Astrocyte of the spinal cord (primary cell): ENCODE data around the gene FBH1.

Source experiments
- DNase-seq: peaks from one replicate; pipeline ENCODE4 v3.0.0; 2011; ENCODE audit warnings: low read depth, low spot score
- H3K4me3 ChIP-seq: 2 replicates; pipeline ENCODE4 v1.5.1; 2011; ENCODE audit warnings: low read depth, mild to moderate bottlenecking, low read length, moderate library complexity
- in situ Hi-C: cut with HindIII; loops from 2 replicates; pipeline ENCODE4 v1.10.0; 2017; ENCODE audit warnings: low sequenced_read_pairs
- TF ChIP-seq, protein P1 (sequence below): IDR thresholded peaks from 2 replicates; pipeline ENCODE4 v1.5.1; 2012; ENCODE audit warnings: low read depth, mild to moderate bottlenecking, low read length, inconsistent platforms

FBH1 gene

DNA sequence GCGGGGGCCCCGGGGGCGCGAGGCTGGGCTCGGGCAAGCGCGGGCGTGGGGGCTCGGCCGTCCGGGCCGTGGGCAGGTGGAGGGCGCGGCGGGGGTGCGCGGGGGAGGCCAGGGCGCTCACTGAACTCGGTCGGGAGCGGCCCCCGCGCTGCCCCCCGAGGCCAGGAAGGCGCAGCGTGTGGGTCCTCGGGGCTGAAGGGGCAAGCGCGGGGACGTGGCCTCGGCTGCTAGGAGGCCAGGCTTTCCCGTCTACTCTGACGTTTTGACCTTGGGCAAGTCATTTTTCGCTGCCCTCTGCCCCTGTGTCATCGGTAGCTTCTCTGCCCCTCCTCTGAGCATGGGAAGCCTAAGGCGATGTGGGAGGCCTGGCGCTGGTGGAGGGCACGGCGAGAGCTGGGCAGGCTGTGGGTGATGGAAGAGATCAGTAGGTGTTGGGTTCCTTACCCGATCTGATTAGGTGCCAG lies 441 bp downstream of the FBH1 start:
- TF ChIP-seq, protein P1, sequence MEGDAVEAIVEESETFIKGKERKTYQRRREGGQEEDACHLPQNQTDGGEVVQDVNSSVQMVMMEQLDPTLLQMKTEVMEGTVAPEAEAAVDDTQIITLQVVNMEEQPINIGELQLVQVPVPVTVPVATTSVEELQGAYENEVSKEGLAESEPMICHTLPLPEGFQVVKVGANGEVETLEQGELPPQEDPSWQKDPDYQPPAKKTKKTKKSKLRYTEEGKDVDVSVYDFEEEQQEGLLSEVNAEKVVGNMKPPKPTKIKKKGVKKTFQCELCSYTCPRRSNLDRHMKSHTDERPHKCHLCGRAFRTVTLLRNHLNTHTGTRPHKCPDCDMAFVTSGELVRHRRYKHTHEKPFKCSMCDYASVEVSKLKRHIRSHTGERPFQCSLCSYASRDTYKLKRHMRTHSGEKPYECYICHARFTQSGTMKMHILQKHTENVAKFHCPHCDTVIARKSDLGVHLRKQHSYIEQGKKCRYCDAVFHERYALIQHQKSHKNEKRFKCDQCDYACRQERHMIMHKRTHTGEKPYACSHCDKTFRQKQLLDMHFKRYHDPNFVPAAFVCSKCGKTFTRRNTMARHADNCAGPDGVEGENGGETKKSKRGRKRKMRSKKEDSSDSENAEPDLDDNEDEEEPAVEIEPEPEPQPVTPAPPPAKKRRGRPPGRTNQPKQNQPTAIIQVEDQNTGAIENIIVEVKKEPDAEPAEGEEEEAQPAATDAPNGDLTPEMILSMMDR = no peak
- in situ Hi-C loops = no loop called here
- peak overlapping the region; percentile 87 for H3K4me3 ChIP-seq
- DNase-seq = peak; percentile 5

DNA sequence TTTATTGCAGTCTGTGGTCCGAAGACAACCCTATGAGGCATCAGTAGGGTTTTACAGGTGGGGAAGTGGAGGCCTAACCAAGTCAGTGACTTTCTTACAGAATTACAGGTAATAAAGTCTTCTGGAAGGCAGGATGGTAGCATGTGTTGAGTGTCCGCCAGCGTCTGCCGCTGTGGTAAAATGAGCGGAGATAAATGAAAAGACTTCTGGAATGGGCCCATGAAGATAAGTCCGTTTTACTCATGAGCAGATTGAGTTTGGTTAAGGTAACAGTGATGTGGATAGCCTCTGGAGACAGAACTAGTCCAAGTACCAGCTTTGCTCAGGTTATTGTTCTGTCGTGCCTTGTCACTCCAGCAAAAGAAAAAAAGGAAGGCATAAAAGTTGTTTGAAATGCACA lies 966 bp downstream of the FBH1 start:
- H3K4me3 ChIP-seq = peak overlapping the region; percentile 87
- in situ Hi-C loops = no loop called here
- TF ChIP-seq, protein P1 = no peak
- no peak for DNase-seq

DNA sequence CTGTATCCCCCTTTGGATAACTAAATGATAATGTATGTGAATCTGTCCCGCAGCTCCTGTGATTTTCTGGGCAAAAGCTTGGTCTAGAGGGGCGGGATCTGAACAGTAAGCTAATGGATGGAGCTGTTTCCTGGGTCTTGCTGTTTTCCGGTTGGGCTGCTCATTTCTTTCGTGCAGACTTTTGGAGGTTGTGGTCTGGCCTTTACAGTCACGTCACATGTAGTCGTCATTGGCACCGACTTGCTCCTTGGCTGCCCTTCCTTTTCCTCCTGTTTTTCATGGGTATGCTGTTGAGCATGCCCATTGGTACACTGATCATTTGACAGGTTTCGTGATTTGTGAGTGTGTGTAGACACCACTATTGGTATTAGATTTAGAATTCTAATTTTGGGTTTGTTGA lies 2.0 kb downstream of the FBH1 start:
- in situ Hi-C loops = no loop called here
- TF ChIP-seq, protein P1 = no peak
- H3K4me3 ChIP-seq = no peak overlapping the region
- peak; percentile 6 for DNase-seq

DNA sequence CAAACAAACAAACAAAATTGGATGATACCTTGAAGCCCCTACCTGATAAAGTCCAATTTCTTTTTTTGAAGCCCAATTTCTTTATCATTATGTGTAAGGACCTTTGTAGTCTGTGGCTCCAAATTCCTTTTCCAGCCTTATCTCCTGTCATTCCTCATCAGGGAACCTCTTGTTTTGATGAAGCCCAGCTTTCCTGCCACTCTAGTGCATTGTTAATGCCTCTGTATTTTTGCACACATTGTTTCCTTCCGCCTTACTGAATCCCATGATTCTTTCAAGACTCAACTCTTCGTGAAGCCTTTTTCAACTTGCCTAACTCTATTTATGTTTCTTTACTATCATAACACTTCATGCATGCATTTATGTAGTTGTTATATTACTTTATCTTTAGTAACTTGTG lies 3.3 kb downstream of the FBH1 start:
- in situ Hi-C loops = no loop called here
- TF ChIP-seq, protein P1 = no peak
- DNase-seq = no peak
- H3K4me3 ChIP-seq = no peak overlapping the region

DNA sequence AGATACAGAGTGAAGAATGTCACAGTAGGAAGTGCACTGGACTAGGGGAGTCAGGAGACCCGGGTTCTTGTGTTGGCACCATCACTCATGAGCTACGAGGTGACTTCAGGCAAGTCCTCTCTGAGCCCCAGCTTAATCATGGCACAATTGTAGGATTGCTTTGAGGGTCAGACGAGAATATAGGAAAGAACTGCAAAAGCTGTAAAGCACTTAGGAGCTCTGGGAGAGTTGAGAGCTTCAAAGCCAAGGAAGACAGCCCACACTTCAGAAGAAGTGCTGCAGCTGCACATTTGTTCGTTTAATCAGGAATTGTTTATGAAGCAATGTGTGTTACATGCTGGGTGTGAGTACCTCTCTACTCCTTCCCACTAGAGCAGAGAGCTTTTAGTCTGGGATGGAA lies 4.4 kb downstream of the FBH1 start:
- TF ChIP-seq, protein P1 = no peak
- in situ Hi-C loops = no loop called here

DNA sequence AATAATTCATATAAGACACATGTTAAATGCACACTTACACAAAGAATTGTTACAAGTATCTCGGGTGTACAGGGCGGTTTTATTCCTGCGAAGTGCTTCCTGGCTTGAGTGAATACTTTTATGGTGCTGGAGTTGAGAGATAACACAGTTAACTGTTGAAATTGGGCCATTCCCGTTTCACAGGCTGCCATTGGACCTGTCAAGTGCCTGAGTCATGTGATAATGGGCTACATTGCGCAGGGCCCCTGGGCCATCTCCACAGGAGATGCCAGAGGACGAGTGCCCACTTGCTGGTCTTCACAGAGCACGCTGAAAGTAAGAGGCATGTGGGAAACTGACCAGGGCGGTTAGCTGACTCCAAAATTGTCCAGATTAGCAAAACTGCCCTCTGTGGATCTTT lies 4.8 kb downstream of the FBH1 start:
- no peak overlapping the region for H3K4me3 ChIP-seq
- in situ Hi-C loops = no loop called here
- no peak for DNase-seq

More for the DNA sequence above, 4.4 kb downstream of the FBH1 start:
- H3K4me3 ChIP-seq = no peak overlapping the region
- DNase-seq = no peak

More for the DNA sequence above, 4.8 kb downstream of the FBH1 start:
- TF ChIP-seq, protein P1 = no peak
